Measurements from ENCODE around the gene ZWILCH.

Gene ZWILCH

GRCh38 chr15:66558271-66558670, 53.1 kb downstream of the ZWILCH start:
- DNase-seq: no peak

- no peak for DNase-seq
Measured at GRCh38 chr15:66560856-66561525, 55.9 kb downstream of the ZWILCH start.

- no peak for DNase-seq
Measured at GRCh38 chr15:66563126-66563525, 58.0 kb downstream of the ZWILCH start.

- no peak for DNase-seq
Measured at GRCh38 chr15:66563566-66564110, 58.5 kb downstream of the ZWILCH start.

GRCh38 chr15:66564136-66565041, 59.3 kb downstream of the ZWILCH start:
- no peak for DNase-seq

GRCh38 chr15:66565141-66565641, 60.1 kb downstream of the ZWILCH start:
- no peak for DNase-seq

GRCh38 chr15:66565741-66566144, 60.6 kb downstream of the ZWILCH start, which contains the start of gene LCTL:
LCTL (minus strand) TSS chr15:66565998; CDS start chr15:66565365, 633 bp downstream.
- DNase-seq: no peak

GRCh38 chr15:66566963-66567531, 61.9 kb downstream of the ZWILCH start:
- peak; percentile 75 to 83 for DNase-seq

GRCh38 chr15:66567897-66568296, 62.8 kb downstream of the ZWILCH start:
- DNase-seq: no peak

GRCh38 chr15:66569461-66570137, 64.5 kb downstream of the ZWILCH start:
- DNase-seq: no peak

GRCh38 chr15:66570327-66570726, 65.2 kb downstream of the ZWILCH start:
- DNase-seq: no peak

GRCh38 chr15:66570842-66571478, 65.8 kb downstream of the ZWILCH start:
- no peak for DNase-seq

GRCh38 chr15:66572146-66572545, 67.0 kb downstream of the ZWILCH start:
- DNase-seq: no peak

- no peak for DNase-seq
Measured at GRCh38 chr15:66573348-66573718, 68.2 kb downstream of the ZWILCH start.

GRCh38 chr15:66573719-66574595, 68.8 kb downstream of the ZWILCH start:
- DNase-seq: no peak

GRCh38 chr15:66574596-66574950, 69.4 kb downstream of the ZWILCH start:
- DNase-seq: no peak

GRCh38 chr15:66578286-66578875, 73.3 kb downstream of the ZWILCH start:
- DNase-seq: no peak

- no peak for DNase-seq
Measured at GRCh38 chr15:66580643-66581042, 75.5 kb downstream of the ZWILCH start.

GRCh38 chr15:66581972-66582537, 76.9 kb downstream of the ZWILCH start:
- DNase-seq: no peak

All from NCI-H2081 (cell line).